Right lung (tissue), 5 donors: ENCODE results near the gene TRPM1. TPM values are rescaled to one million over a fixed set of nuclear protein-coding genes. Genes with fewer than 3 reads are reported as not detected.

Experiments
- DNase-seq, 2 donors: peaks; one replicate each; pipeline ENCODE4 v3.0.0-alpha.2; 2013
- polyA plus RNA-seq, 5 donors: library from polyadenylated mRNA; unstranded; fragments of 120-200 nt; gene quantifications; one replicate each; pipeline versions ENCODE4 v1.2.1 to v1.2.3, GENCODE V29; 2013; ENCODE audit warnings: inconsistent platforms in 1 of 5, low replicate concordance in 1 of 5; ENCODE audit not compliant: insufficient read length in 5 of 5, insufficient read depth in 1 of 5

TRPM1 gene
- polyA plus RNA-seq, 5 donors, result 0.03 TPM; not detected in 4

DNA sequence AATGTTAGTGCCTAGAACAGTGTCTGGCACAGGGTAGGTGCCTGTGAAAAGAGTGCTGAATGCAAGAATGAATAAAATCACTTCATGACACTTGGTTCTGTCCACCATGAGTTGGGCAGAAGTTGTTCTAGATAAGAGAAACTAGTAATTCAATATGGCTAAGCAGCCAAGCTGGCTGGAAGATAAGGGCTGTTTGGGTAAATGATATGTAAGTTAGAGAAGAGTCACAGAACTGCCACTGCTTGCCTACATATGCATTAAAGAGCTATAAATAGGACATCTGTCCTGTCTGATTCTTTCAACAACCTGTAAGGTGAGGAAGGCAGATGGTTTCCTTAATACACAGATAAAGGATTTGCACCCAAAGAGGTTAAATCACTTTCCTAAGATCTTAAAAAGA lies 123.2 kb downstream of the TRPM1 start:
- no peak for DNase-seq

DNA sequence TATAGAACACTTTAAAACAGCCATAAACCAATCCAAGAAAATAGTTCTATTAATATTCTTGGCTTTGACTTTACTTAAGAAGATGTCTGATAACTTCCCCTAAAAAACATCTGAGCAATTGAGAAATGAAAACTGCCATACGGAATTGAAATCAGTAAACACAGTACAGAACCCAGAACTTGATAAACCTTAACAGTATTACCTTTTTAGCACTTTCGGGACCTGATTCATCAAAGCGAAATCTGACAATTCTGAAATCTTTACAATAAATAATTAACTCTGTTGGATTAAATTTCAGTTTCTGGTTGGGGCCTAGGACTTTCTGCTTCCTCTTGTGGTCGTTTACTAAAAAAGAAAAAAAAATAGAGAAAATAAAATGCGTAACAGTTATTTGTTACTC lies 127.4 kb downstream of the TRPM1 start:
- no peak for DNase-seq

DNA sequence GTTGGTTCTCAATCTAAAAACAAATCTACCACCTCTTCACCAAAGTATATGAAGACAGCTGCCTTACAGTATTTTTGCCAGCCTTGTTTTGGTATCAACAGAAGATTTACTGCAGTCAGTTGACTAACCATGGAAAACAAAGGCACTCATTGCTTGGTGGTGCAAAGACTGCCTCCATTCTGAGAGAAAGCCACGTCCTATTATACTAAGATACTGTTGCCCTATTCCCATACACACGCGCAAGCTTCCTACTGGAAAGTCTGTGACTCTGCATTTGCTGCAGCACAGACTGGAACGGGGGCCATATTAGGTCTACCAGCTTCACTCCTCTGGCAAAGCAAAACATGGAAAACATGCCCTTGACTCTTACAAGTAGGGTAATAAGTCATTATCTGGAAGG lies 128.1 kb downstream of the TRPM1 start:
- DNase-seq, result no peak

DNA sequence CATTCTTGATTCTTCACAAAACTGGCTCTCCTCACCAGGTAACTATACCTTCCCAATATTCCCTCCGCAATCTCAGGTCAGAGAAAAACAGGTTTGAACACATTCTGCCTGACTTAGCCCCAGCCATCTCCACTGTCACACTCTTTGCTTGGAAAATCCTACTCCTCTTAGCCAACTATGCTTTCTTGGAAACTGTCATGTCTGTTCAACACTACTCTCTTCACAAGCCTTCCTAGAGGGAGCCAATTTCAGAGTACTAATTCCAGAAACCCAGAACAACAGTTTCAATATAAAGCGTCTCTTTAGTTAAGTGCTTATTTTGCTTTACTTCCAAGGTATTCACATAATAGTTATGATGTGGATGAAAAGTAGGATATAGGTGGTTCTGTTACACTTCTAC lies 131.8 kb downstream of the TRPM1 start:
- no peak for DNase-seq

DNA sequence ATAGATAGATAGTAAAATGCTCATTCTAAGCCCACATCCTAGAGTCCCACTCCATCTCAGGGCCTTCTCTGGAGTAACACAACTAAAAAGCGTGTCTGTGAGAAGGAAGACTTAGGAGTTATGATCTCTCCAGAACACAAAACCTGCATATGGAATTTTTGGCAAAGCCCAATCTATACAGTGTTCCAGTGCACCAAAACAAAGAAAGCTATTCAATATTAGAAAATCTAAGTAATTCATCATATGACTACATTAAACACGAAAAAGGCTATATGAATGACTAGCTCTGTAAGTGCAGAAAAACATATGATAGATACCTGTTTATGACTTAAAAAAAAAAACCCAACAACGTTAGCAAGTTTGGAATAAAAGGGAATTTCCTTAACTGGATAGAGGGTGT lies 137.8 kb downstream of the TRPM1 start:
- DNase-seq, result no peak

DNA sequence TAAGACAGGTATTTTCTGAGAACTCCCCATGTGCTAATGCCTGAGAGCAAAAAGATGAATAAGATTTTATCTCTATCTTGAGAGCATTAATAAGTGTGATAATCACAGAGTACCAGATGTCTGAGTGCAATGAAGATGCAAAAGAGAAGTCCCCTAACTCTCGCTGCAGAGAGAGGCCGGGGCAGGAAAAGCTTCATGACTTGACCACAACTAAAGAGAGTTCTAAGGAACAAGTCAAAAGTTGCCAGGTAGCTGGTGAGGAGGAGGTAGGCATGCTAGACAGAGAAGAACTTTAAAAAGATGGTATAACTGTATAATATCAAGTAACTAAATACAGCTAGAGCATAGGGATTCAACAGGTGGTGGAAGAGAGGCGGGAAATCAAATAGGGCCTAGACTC lies 138.9 kb downstream of the TRPM1 start:
- no peak for DNase-seq

DNA sequence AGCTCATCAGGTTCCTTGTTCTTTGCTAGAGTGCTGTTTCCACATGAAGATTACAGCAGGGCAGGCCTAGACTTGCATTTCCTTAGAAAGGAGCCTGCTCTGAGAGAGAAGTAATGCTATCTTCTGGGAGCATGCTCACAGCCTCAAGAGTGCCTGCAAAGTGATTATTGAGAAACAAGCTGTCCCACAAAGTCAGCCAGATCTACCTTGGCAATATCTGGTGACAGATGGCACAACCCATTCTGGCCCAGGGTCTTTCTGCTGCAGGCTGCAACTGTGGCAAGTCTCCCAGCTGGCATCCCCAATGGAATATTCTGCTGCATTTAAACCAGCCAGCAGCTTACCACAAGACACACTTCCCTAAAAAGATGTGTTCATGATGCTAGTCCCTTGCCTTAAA lies 139.4 kb downstream of the TRPM1 start:
- no peak for DNase-seq

DNA sequence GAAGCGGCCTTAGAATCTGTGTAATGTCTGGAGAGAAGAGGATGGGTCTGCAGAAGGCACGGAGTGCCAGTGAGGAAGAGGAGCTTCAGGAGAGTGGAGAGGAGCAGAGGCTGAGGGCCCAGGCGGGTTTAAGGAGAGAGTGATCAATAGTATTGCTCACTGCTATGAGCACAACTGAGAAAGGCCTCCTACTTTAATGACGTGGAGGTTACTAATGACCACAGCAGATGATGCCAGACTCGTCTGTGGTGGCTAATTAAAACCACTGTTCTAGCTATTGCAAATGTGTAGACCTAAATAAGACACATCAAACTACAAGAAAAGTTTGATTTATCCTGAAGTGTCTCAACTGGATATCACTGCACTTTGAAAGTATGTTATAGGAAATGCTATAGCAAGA lies 143.3 kb downstream of the TRPM1 start:
- DNase-seq, result no peak

DNA sequence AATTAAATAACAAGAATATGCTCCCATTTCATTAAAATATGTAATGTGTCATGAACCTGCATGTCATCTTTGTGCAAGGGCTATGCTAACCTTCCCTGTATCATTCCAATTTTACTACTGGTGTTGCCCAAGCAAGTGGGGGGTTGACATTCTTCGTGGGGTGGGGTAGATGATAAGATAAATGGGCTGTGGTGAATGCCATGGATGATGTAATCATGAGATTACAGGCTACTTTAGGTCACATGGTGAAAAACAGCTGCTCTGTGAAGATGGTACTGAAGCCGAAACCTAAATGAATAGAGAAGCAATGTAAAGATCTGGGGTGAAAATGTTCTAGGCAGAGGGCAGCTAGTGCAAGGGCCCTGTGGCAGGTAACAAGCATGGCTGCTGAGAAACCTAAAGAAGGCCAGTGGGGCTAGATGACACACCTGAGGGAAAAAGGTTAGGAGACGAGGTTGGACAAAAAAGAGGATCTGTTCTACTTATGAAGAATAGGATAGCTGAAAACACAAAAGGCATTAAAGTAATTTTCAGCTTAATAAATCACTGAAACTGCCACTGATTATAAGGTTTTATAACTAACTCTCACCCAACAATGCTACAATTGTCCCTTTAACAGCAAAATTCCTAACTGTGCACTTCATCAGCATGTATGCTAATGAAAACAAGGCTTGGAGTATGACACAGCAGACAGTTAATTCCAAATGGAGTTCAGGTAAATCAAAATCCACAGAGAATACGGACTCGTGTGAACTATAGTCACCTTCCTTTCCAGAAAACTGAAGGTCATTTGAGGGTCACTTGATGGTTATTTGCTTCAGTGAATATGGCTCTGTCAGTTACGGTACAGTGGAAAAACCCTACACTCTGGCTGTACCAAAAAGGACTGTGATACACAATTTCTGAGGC lies 145.1 kb downstream of the TRPM1 start:
- DNase-seq, result no peak

DNA sequence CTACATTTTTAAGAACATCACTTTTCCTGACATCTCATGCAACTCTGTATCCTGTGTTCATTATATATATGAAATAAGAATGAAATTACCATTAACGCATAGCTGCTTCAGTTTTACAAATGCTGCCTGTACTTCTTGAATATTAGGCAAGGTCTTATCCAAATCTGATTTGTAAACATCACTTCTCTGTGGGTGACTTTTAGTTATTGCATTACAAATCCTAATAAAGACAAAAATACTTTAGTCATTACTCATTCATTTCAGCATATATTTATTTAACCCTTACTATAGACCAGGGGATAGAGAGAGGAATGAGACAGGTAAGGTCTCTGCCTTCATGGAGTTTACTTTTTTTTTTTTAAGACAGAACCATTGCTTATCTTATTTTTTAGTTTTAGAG lies 146.9 kb downstream of the TRPM1 start:
- no peak for DNase-seq

DNA sequence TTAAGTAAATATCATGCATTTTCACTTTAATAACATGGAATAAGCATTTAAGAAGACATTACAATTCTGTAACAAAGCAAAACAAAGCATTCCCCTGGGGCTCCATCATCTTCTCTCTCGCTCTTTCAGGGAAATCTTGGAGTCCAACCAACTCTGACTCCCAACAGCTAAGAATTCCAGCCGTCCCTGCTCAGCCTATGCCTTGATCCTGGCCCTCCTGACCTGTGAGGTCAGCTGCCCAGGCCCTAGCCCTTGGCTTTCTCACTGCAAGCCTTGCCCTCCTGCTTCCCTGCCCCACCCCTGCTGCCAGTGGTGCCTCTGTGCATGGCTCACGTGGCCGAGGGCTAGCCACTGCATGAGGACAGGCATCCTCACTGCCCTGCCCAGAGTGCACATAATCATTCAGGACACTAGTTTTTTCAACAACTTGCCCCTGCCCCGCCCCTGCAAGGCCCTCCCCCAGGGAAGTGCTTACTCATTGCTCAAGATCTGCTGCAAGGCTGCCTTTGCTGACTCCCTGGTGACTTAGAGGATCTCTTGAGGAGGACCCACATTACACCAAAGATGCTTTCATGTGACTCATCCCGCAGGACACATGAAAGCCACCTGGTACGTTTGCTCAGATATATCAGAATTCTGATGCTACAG lies 147.7 kb downstream of the TRPM1 start:
- no peak for DNase-seq

DNA sequence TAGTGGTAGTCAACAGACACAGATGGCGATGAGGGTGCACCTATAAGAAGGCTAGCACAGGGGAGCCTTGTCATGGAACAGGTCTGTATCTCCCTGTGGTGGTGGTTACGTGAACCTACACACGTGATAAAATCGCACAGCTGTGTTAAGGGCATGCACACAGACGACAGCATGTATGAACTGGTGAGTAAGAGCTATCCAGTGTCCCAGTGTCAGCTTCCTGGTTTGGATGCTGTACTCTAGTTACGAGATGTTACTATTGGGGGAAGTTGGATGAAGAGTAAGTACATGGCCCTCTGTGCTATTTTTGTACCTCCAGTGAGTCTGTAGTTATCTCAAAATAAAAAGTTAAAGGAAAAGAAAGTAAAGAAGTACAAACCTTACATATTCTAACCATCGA lies 148.3 kb downstream of the TRPM1 start:
- no peak for DNase-seq

Other genes with a start within 250 kb of the TRPM1 start
- 10 to 100 TPM; 25.5 to 38.5 (median 31.0) TPM for gene FAN1, start 197.8 kb downstream of the TRPM1 start, polyA plus RNA-seq
- gene MTMR10, start 110.1 kb downstream of the TRPM1 start, polyA plus RNA-seq, result 10 to 100 TPM; 20.1 to 32.7 (median 30.5) TPM
- 10 to 100 TPM; 38.6 to 57.7 (median 52.7) TPM for gene KLF13, start 225.1 kb upstream of the TRPM1 start, polyA plus RNA-seq